Measurements from ENCODE around the gene ZNF106. TPM values are rescaled to one million over a fixed set of nuclear protein-coding genes. Genes with fewer than 3 reads are reported as not detected.

ZNF106 gene
- total RNA-seq, 4 donors from 2014 or later = 340 to 487 (median 414) TPM

- Histone ChIP-seq H3K9me3 (no peaks in the 10 kb centered on the region), H3K4me3 (no peak overlapping the region), H3K36me3 (peaks cover 0 to 13% of the 10 kb centered on the region in 2 donors), H3K27ac (peak overlapping the region; percentile 91 to 96 (median 94)), H3K27me3 (no peaks in the 10 kb centered on the region), H3K4me1 (peaks cover 36 to 45% of the 10 kb centered on the region in 2 donors)
- intact Hi-C loops (cut with DNase I; ENCODE audit: low total_unique reads) = loop anchor here (2.0 to 10.0 kb wide), 4 partner anchors 29 to 183 kb away; partner anchors contain the start of genes CAPN3, GANC, TMEM87A and VPS39
- no peak for DNase-seq
- in situ Hi-C loops (cut with MboI; ENCODE audit: low sequenced_read_pairs in 4 of 4) = loop anchor here in 2 of 4 donors (10.0 kb wide), 1 partner anchor 113 kb away; the partner anchor contains the start of genes GANC (in 2 of the 2) and TMEM87A (in 2 of the 2)
- TF ChIP-seq POLR2A (IDR thresholded peaks at IDR 0.05) (no peak), CTCF (IDR thresholded peaks at IDR 0.05 in 4 of 5, conservative IDR thresholded peaks at IDR 0.05 in 1 of 5) (no peak)
- ATAC-seq = peak in 1 of 2 donors; percentile 4
These were observed 103.3 kb downstream of the ZNF106 start for GRCh38 chr15:42387603-42388002.

GRCh38 chr15:42385980-42386700, 104.8 kb downstream of the ZNF106 start:
- Histone ChIP-seq H3K27me3 (no peaks in the 10 kb centered on the region), H3K9me3 (no peaks in the 10 kb centered on the region), H3K4me3 (peak overlapping the region in 3 of 4 donors; percentile 1 to 37 (median 21)), H3K4me1 (peaks cover 44 to 49% of the 10 kb centered on the region in 2 donors), H3K27ac (peak overlapping the region; percentile 91 to 96 (median 94)), H3K36me3 (peaks cover 0 to 12% of the 10 kb centered on the region in 2 donors)
- DNase-seq (peak; percentile 61 to 65), ATAC-seq (peak; percentile 89 to 95)
- in situ Hi-C loops (cut with MboI; ENCODE audit: low sequenced_read_pairs in 4 of 4) (loop anchor here in 2 of 4 donors (10.0 kb wide), 1 partner anchor 111 kb away; the partner anchor contains the start of genes GANC (in 2 of the 2) and TMEM87A (in 2 of the 2)), intact Hi-C loops (cut with DNase I; ENCODE audit: low total_unique reads) (loop anchor here (2.0 to 10.0 kb wide), 4 partner anchors 27 to 181 kb away; partner anchors contain the start of genes CAPN3, GANC, TMEM87A and VPS39)
- peak; percentile 32 to 61 for TF ChIP-seq POLR2A (IDR thresholded peaks at IDR 0.05)
- TF ChIP-seq CTCF (IDR thresholded peaks at IDR 0.05 in 4 of 5, conservative IDR thresholded peaks at IDR 0.05 in 1 of 5) = no peak

GRCh38 chr15:42385206-42385979, 105.5 kb downstream of the ZNF106 start:
- peak; percentile 65 to 79 for ATAC-seq
- H3K27me3 ChIP-seq = no peaks in the 10 kb centered on the region
- H3K36me3 ChIP-seq = peaks cover 0 to 11% of the 10 kb centered on the region in 2 donors
- H3K4me3 ChIP-seq = peak overlapping the region in 2 of 4 donors; percentile 1 to 37
- intact Hi-C loops (cut with DNase I; ENCODE audit: low total_unique reads) = loop anchor here (5.0 to 10.0 kb wide), 2 partner anchors 53 to 181 kb away; partner anchors contain the start of gene VPS39
- peaks cover 49 to 54% of the 10 kb centered on the region in 2 donors for H3K4me1 ChIP-seq
- no peaks in the 10 kb centered on the region for H3K9me3 ChIP-seq
- DNase-seq = peak; percentile 27 to 71
- peak overlapping the region; percentile 91 to 96 (median 94) for H3K27ac ChIP-seq
- TF ChIP-seq POLR2A (IDR thresholded peaks at IDR 0.05) = no peak
- peak; percentile 37 to 73 (median 63) for TF ChIP-seq CTCF (IDR thresholded peaks at IDR 0.05 in 4 of 5, conservative IDR thresholded peaks at IDR 0.05 in 1 of 5)
- in situ Hi-C loops (cut with MboI; ENCODE audit: low sequenced_read_pairs in 4 of 4) = loop anchor here in 2 of 4 donors (10.0 kb wide), 1 partner anchor 111 kb away; the partner anchor contains the start of genes GANC (in 2 of the 2) and TMEM87A (in 2 of the 2)

GRCh38 chr15:42384597-42384996, 106.3 kb downstream of the ZNF106 start:
- ATAC-seq (no peak), DNase-seq (no peak)
- intact Hi-C loops (cut with DNase I; ENCODE audit: low total_unique reads) (loop anchor here (10.0 kb wide), 1 partner anchor 180 kb away; the partner anchor contains the start of gene VPS39), in situ Hi-C loops (cut with MboI; ENCODE audit: low sequenced_read_pairs in 4 of 4) (loop anchor here in 2 of 4 donors (10.0 kb wide), 1 partner anchor 110 kb away; the partner anchor contains the start of genes GANC (in 2 of the 2) and TMEM87A (in 2 of the 2))
- TF ChIP-seq CTCF (IDR thresholded peaks at IDR 0.05 in 4 of 5, conservative IDR thresholded peaks at IDR 0.05 in 1 of 5) (no peak), POLR2A (IDR thresholded peaks at IDR 0.05) (no peak)
- Histone ChIP-seq H3K4me1 (peaks cover 54% of the 10 kb centered on the region in 2 donors), H3K9me3 (no peaks in the 10 kb centered on the region), H3K27me3 (no peaks in the 10 kb centered on the region), H3K4me3 (no peak overlapping the region), H3K27ac (peak overlapping the region; percentile 91 to 96 (median 94)), H3K36me3 (peaks cover 0 to 3% of the 10 kb centered on the region in 2 donors)
